ENCODE measurements around the gene SLC29A2. TPM values are rescaled to one million over a fixed set of nuclear protein-coding genes. Genes with fewer than 3 reads are reported as not detected.
"Not testable (repeated sequence)": the region's sequence is repeated elsewhere in the genome, so short reads cannot be mapped to it uniquely, and the experiment has no call there.

The SLC29A2 gene
- total and polyA plus RNA-seq, 4 donors = 1.2 to 3.3 (median 1.5) TPM

GRCh38 chr11:66373690-66374287 is 2.2 kb upstream of the SLC29A2 start:
- 84% methylated on average over 9 of the region's 9 CpGs for WGBS
- not testable (repeated sequence) for H3K27ac ChIP-seq (ENCODE audit: low read depth in 1 of 2, low read length in 2 of 2); H3K27me3 ChIP-seq (ENCODE audit: control insufficient read depth in 4 of 4, insufficient read depth in 4 of 4, low read length in 3 of 4); H3K4me3 ChIP-seq (ENCODE audit: low read depth in 1 of 3, low read length in 3 of 3); DNase-seq (ENCODE audit: low spot score); H3K9ac ChIP-seq (ENCODE audit: low read depth in 1 of 2, low read length in 2 of 2); H3K9me3 ChIP-seq (ENCODE audit: control insufficient read depth in 4 of 4, low read length in 3 of 4); H3K36me3 ChIP-seq (ENCODE audit: control insufficient read depth in 4 of 4, insufficient read depth in 3 of 4, low read depth in 1 of 4, low read length in 3 of 4)
- peaks cover 0 to 17% (median 8%) of the 10 kb centered on the region in 4 donors for H3K4me1 ChIP-seq (ENCODE audit: control insufficient read depth in 4 of 4, insufficient read depth in 4 of 4, low read length in 3 of 4)

GRCh38 chr11:66373265-66373664 is 1.7 kb upstream of the SLC29A2 start:
- 76% methylated on average over 5 of the region's 5 CpGs for WGBS
- DNase-seq (ENCODE audit: low spot score) = no peak
- no peaks in the 10 kb centered on the region for H3K9me3 ChIP-seq (ENCODE audit: control insufficient read depth in 4 of 4, low read length in 3 of 4)
- TF ChIP-seq EGR1 (IDR thresholded peaks at IDR 0.05; ENCODE audit: low read depth in 2 of 2) (no peak), CTCF (IDR thresholded peaks at IDR 0.05; ENCODE audit: low read depth, low read length, missing input control) (no peak), HNF4A (conservative IDR thresholded peaks at IDR 0.05) (no peak)
- no peak overlapping the region for H3K9ac ChIP-seq (ENCODE audit: low read depth in 1 of 2, low read length in 2 of 2)
- no peak overlapping the region for H3K4me3 ChIP-seq (ENCODE audit: low read depth in 1 of 3, low read length in 3 of 3)
- H3K27me3 ChIP-seq (ENCODE audit: control insufficient read depth in 4 of 4, insufficient read depth in 4 of 4, low read length in 3 of 4) = peaks cover 0 to 2% (median 0%) of the 10 kb centered on the region in 4 donors
- H3K36me3 ChIP-seq (ENCODE audit: control insufficient read depth in 4 of 4, insufficient read depth in 3 of 4, low read depth in 1 of 4, low read length in 3 of 4) = no peaks in the 10 kb centered on the region
- peaks cover 0 to 17% (median 8%) of the 10 kb centered on the region in 4 donors for H3K4me1 ChIP-seq (ENCODE audit: control insufficient read depth in 4 of 4, insufficient read depth in 4 of 4, low read length in 3 of 4)
- H3K27ac ChIP-seq (ENCODE audit: low read depth in 1 of 2, low read length in 2 of 2) = no peak overlapping the region

- WGBS = 93% methylated on average over 25 of the region's 25 CpGs
- DNase-seq (ENCODE audit: low spot score) = no peak
- H3K4me1 ChIP-seq (ENCODE audit: control insufficient read depth in 4 of 4, insufficient read depth in 4 of 4, low read length in 3 of 4) = peaks cover 0 to 17% (median 8%) of the 10 kb centered on the region in 4 donors
- H3K27me3 ChIP-seq (ENCODE audit: control insufficient read depth in 4 of 4, insufficient read depth in 4 of 4, low read length in 3 of 4) = peaks cover 0 to 2% (median 0%) of the 10 kb centered on the region in 4 donors
- no peak overlapping the region for H3K4me3 ChIP-seq (ENCODE audit: low read depth in 1 of 3, low read length in 3 of 3)
- no peaks in the 10 kb centered on the region for H3K9me3 ChIP-seq (ENCODE audit: control insufficient read depth in 4 of 4, low read length in 3 of 4)
- no peak overlapping the region for H3K27ac ChIP-seq (ENCODE audit: low read depth in 1 of 2, low read length in 2 of 2)
- H3K9ac ChIP-seq (ENCODE audit: low read depth in 1 of 2, low read length in 2 of 2) = no peak overlapping the region
- H3K36me3 ChIP-seq (ENCODE audit: control insufficient read depth in 4 of 4, insufficient read depth in 3 of 4, low read depth in 1 of 4, low read length in 3 of 4) = no peaks in the 10 kb centered on the region
- no peak for TF ChIP-seq EGR1 (IDR thresholded peaks at IDR 0.05; ENCODE audit: low read depth in 2 of 2)
- no peak for TF ChIP-seq HNF4A (conservative IDR thresholded peaks at IDR 0.05)
- TF ChIP-seq, protein P1, sequence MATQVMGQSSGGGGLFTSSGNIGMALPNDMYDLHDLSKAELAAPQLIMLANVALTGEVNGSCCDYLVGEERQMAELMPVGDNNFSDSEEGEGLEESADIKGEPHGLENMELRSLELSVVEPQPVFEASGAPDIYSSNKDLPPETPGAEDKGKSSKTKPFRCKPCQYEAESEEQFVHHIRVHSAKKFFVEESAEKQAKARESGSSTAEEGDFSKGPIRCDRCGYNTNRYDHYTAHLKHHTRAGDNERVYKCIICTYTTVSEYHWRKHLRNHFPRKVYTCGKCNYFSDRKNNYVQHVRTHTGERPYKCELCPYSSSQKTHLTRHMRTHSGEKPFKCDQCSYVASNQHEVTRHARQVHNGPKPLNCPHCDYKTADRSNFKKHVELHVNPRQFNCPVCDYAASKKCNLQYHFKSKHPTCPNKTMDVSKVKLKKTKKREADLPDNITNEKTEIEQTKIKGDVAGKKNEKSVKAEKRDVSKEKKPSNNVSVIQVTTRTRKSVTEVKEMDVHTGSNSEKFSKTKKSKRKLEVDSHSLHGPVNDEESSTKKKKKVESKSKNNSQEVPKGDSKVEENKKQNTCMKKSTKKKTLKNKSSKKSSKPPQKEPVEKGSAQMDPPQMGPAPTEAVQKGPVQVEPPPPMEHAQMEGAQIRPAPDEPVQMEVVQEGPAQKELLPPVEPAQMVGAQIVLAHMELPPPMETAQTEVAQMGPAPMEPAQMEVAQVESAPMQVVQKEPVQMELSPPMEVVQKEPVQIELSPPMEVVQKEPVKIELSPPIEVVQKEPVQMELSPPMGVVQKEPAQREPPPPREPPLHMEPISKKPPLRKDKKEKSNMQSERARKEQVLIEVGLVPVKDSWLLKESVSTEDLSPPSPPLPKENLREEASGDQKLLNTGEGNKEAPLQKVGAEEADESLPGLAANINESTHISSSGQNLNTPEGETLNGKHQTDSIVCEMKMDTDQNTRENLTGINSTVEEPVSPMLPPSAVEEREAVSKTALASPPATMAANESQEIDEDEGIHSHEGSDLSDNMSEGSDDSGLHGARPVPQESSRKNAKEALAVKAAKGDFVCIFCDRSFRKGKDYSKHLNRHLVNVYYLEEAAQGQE (IDR thresholded peaks at IDR 0.05) = no peak
- TF ChIP-seq RAD21 (IDR thresholded peaks at IDR 0.05) = no peak
- no peak for TF ChIP-seq JUND (IDR thresholded peaks at IDR 0.05)
- TF ChIP-seq HNF4G (IDR thresholded peaks at IDR 0.05) = no peak
- TF ChIP-seq FOXA2 (IDR thresholded peaks at IDR 0.05) = no peak
- TF ChIP-seq SP1 (IDR thresholded peaks at IDR 0.05) = no peak
- no peak for TF ChIP-seq GABPA (IDR thresholded peaks at IDR 0.05 in 1 of 2, conservative IDR thresholded peaks at IDR 0.05 in 1 of 2)
- no peak for TF ChIP-seq TAF1 (conservative IDR thresholded peaks at IDR 0.05)
- TF ChIP-seq YY1 (IDR thresholded peaks at IDR 0.05) = no peak
- TF ChIP-seq, protein P2, sequence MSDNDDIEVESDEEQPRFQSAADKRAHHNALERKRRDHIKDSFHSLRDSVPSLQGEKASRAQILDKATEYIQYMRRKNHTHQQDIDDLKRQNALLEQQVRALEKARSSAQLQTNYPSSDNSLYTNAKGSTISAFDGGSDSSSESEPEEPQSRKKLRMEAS (IDR thresholded peaks at IDR 0.05) = no peak
- TF ChIP-seq, protein P3, sequence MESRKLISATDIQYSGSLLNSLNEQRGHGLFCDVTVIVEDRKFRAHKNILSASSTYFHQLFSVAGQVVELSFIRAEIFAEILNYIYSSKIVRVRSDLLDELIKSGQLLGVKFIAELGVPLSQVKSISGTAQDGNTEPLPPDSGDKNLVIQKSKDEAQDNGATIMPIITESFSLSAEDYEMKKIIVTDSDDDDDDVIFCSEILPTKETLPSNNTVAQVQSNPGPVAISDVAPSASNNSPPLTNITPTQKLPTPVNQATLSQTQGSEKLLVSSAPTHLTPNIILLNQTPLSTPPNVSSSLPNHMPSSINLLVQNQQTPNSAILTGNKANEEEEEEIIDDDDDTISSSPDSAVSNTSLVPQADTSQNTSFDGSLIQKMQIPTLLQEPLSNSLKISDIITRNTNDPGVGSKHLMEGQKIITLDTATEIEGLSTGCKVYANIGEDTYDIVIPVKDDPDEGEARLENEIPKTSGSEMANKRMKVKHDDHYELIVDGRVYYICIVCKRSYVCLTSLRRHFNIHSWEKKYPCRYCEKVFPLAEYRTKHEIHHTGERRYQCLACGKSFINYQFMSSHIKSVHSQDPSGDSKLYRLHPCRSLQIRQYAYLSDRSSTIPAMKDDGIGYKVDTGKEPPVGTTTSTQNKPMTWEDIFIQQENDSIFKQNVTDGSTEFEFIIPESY (IDR thresholded peaks at IDR 0.05) = no peak
- TF ChIP-seq FOXA1 (IDR thresholded peaks at IDR 0.05) = no peak
- TF ChIP-seq CTCF (IDR thresholded peaks at IDR 0.05; ENCODE audit: low read depth, low read length, missing input control) = no peak
- TF ChIP-seq RXRA (IDR thresholded peaks at IDR 0.05) = no peak
- no peak for TF ChIP-seq NR2F2 (IDR thresholded peaks at IDR 0.05)
Observed at GRCh38 chr11:66369073-66369894, 2.3 kb downstream of the SLC29A2 start.

All from liver (tissue), 9 donors.